HG02571 (cell line): Measurements from ENCODE around the gene AKR1C2.
"Not testable (repeated sequence)": the region's sequence is repeated elsewhere in the genome, so short reads cannot be mapped to it uniquely, and the experiment has no call there.

Experiments used
- ATAC-seq: cut with Tn5 transposase; IDR thresholded peaks from one replicate; pipeline ENCODE4 v1.9.1; 2021; ENCODE audit warnings: mild to moderate bottlenecking, moderate library complexity; ENCODE audit not compliant: unreplicated experiment

AKR1C2 gene

DNA sequence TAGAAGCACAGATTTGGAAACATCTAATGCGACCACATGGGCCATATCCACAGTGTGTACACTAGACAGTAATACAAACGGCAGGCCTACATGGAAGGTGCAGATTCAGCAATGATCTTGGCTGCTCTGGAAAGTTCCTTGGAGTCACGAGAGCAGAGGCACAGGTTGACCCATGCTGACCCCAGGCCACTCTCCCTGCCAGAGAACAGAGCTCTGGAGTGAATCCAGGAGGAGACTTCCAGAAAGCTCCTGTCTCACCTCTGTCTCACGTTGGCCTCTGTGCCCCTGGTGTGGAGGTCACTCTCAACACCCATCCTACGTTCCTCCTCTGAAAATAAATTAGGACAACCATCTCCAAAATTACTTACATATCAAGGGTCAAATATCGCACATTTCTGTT lies 12.2 kb downstream of the AKR1C2 start:
- not testable (repeated sequence) for ATAC-seq

DNA sequence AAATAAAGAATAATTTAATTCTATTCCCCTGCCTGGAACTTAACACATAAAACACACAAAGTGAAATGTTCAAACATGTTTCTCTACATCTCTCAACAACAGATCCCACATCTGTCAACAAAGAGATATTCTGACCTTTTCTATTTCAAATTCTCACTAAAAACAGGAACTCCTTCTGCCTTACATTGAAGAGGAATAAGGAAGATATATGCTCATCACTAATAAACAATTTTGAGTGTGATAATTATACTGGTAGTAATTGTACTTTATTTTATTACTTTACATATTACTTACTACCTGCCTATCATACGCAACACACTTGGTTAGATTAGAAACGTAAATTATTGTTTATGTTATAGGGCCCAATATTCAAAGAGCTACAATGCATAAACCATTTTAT lies 13.4 kb downstream of the AKR1C2 start:
- no peak for ATAC-seq

DNA sequence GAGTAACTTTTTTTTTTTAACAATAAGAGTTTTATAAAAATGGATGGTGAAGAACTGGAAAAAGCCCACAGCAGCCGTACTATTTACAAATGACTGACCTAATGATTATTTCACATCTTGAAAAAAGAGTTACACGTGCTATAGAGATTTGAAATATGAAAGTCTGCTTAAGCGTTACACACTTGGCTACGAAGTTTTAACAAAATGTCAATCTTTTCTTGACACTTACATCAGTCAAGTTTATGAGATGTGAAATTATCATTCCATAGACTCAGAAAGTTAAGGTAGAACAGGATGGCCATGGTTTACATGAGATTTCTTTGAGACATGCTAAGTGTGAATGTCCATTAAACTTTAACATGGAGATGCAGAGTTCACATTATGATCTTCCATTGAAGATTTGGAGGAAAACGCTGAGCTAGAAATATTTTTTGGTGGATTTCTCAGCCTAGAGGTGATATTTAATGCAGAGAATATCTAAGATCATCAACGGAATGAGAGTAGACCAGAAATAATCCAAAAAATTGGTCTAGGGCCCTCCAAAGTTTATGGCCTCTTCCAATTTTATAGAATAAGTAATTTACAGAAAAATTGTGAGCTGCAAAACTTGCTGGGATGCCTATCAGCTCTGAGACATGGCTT lies 15.5 kb downstream of the AKR1C2 start:
- ATAC-seq: not testable (repeated sequence)

DNA sequence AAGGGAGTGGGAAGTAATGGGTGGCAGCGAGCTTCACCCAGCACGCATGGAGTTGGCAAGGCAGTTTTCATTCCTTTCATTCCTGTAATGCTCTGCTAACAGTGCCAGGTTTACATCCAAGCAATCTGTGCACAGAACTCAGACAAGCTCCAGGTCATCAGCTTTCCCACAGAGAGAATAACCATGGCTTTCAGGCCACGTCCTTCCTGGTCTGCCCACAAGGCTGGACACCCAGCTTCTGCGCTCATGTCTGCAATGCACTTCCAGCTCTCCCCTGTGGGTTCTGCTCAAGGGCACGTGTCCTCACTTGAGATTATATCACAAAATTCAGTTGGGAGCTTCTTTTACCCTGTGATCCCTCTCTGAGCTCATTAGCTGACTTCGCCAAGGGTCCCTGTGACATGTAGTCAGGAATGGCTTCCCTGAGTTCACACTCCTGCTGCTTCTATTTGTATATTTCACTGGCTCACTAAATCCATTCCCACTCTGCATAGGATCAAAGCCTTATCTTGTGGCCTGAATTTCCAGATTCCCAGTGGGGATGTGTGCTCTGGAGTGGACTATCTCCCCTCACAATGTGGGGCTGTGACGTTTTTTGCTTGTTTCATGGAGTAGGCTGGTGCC lies 18.6 kb downstream of the AKR1C2 start:
- ATAC-seq: no peak

DNA sequence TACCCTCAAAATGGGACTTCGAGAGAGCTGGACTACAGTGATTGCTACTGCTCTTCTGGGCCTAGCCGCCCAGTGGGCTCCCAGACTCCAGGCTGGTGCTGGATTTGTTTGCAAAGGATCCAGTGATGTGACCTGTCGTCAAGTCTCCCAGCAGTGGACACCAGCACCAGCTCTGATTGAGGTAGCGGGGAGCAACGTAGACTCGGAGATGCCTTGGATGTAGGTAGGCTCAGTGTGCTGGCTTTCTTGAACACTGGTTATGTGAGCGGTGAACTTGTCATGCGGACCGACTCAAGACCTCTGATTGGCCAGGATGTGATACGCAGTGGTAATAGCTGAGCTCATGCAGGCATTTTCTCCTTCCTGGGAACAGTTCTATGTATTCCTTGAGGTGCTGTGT lies 19.4 kb downstream of the AKR1C2 start:
- ATAC-seq: no peak

DNA sequence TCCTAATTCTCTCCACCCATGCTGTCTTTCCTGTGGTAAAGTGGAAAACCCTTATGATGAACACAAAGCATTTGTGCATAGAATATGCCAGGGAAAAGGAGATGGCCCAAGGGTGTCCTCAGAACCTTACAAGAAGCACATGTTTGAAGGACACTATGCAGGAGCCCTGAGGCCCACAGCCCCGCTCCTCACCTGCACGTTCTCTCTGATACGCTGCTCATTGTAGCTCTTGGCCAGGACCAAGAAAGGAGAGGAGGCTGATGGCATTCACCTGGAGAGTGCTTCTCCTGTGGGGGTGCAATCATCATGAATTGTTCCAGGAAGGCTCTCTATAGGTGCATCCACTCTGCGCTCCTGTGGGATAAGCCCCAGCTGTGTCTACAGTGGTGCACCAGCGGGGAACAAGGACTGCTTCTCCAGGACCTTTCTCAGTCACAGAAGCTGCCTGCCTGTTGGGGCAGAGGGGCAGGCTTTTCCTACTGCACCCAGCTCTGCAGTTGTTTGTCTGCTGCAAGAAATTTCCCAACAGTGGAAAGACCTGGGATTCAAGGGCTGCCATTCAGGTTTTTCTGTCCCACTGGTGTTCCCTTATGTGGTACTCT lies 19.9 kb downstream of the AKR1C2 start:
- ATAC-seq: no peak

DNA sequence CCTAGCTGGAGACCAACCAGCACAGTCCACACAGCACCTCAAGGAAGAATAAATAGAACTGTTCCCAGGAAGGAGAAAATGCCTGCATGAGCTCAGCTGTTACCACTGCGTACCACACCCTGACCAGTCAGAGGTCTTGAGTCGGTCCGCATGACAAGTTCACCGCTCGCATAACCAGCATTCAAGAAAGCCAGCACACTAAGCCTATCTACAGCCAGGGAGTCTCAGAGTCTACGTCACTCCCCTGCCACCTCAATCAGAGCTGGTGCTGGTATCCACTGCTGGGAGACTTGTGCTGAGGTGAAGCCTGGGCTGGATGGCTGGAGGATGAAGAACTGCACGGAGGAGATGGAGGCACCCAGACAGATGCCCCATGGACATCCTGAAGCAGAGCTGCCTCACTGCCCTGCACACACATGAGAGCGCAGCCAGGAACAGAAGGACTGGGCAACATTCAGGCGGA lies 20.9 kb downstream of the AKR1C2 start:
- ATAC-seq: no peak

DNA sequence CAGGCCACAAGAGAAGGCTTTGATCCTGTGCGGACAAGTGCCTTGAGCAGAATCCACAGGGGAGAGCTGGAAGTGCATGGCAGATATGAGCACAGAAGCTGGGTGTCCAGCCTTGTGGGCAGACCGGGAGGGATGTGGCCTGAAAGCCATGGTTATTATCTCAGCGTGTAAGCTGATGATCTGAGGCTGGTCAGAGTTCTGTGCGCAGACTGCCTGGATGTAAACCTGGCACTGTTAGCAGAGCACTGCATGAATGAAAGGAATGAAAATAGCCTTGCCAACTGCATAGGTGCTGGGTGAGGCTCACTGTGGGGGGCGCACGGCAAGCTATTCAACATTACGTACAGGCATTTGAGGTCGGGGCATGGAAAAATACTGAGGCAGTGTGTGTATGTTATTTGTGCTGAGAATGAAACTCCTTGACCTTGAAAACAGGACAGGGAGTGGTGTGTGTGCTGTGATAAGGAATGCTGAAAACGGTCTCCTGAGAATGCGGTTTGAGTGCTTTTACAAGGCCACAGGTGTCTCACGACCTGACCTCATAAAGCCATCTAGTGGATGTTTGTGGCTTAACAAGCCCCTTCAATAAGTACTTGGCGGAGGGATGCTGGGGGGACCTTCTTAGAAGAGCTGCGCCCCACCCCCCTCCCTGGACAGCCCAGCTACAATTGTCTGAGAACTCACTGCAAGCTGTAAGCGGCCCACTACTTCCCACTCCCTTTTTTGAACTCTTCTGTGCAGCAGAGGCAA lies 21.8 kb downstream of the AKR1C2 start:
- no peak for ATAC-seq

DNA sequence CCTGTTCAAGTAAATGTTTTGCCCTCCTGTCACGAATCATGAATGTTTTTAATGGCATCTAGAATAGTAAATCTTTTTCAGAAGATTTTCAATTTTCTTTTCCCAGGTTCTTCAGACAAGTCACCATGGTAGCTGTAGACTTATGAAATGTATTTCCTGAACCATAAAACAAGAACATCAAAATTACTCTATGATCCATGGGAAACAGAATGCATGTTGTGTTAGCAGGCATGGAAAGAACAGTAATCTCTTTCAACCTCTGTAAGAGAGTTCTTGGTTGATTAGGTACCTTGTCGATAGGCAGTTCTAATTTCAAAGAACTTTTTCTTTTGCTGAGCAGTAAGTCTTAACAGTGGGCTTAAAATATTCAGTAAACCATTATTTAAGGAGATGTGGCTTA lies 22.9 kb downstream of the AKR1C2 start:
- ATAC-seq: no peak

DNA sequence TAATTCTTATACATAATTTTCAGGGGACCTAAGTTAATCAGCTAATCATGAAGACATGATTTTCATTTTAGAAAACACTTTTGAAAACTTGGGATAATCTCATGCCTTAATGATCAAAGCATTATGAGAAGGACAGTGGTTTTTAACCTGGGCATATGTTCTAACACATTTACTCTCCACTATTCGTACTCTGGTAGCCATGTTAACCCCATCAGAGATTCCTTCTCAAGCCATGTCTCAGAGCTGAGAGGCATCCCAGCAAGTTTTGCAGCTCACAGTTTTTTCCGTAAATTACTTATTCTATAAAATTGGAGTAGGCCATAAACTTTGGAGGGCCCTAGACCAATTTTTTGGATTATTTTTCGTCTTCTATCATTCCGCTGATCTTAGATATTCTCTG lies 24.8 kb downstream of the AKR1C2 start:
- no peak for ATAC-seq

DNA sequence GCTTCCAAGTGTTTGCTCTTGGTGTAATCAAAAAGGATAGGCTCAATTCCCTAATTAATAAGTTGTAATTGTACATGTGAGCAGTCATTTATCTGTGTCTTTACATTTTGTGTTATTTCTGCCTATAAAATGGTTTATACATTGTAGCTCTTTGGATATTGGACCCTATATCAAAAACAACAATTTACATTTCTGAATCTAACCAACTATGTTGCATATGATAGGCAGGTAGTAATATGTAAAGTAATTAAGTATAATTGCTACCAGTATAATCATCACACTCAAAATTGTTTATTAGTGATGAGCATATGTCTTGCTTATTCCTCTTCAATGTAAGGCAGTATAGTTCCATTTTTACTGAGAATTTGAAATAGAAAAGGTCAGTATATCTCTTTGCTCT lies 26.6 kb downstream of the AKR1C2 start:
- no peak for ATAC-seq

DNA sequence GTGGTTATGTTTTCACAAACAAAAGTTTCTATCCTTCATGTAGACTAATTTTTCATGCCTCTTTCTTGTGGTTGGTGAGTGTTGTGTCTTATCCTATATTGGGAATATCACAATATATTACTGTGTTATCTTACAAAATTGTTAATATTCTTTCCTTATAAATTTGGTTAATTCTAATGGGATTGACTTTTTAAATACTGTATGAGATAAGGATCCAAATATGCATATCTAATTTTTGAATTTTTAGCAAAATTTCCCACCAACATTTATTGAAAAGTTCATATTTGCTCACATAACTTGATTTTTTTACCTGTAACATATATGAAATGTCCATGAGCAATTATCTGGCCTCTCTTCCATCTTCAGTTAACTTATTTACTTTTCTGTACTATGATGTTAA lies 29.3 kb downstream of the AKR1C2 start:
- not testable (repeated sequence) for ATAC-seq

DNA sequence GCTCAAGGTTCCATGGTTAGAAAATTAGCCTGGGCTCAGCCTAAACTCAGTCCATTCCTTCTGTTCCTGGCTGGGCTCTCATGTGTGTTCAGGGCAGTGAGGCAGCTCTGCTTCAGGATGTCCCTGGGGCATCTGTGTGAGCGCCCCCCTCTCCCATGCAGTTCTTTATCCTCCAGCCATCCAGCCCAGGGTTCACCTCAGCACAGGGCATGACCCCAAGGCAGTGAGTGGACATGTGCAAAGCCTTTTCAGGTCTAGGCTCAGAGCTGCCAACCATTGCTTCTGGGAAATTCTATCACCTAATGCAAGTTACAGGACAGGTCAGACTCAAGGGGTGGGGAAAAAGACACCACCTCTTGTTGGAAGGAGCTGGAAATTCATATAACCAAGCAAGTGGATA lies 30.4 kb downstream of the AKR1C2 start:
- ATAC-seq: not testable (repeated sequence)

DNA sequence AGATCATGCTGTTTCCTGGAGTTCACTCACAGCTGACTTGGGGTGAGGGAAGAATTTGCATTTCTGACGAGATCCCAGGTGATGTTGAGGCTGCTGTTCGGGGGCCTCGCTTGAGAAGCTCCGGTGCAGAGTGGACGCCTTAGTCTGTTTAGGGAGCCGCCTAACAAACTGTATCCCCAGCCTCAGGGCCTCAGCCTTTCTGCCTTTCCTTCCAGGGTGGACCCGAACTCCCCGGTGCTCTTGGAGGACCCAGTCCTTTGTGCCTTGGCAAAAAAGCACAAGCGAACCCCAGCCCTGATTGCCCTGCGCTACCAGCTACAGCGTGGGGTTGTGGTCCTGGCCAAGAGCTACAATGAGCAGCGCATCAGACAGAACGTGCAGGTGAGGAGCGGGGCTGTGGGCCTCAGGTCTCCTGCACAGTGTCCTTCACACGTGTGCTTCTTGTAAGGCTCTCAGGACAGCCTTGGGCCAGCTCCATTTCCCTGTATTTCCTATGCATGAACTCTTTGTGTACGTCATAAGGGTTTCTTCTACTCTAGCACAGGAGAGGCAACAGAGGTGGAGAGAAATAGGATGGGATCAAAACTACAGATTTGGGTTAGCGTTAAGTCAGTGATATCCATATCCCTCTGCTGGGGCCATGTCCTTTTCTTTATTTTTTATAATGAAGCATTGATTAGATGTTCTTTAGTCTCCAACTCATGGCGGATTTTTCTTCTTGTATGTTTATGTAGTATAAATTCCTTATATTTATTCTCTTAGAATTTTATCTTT lies 31.1 kb downstream of the AKR1C2 start:
- not testable (repeated sequence) for ATAC-seq

DNA sequence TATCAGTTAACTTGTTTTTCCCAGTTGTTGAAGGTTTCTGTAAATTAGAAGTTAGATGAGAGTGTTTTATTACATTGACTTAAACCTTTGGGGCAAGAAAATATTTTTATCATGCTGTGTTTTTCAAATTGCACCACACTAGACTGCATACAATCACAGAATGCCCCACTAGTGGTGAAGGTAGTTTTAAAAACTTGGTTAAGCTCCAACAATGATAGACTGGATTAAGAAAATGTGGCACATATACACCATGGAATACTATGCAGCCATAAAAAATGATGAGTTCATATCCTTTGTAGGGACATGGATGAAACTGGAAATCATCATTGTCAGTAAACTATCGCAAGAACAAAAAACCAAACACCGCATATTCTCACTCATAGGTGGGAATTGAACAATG lies 33.3 kb downstream of the AKR1C2 start:
- ATAC-seq: not testable (repeated sequence)

DNA sequence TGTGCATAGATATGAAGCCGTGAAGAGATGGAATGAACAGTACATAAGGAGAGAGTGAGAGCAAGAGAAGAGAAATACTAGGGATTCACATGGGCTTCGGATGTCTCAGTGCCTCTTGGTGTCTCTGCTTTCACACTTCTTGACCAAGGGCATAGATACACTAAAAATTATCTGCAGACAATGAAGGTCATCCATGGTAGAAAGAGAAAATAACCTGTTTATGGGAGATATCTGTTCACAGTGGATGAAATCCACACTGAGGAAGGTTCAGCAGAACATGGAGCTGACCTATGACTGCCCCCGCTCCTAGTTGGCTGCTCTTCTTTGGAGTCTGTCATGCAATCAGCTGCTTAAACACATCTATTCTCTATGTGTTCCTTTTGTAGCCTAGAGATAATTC lies 34.4 kb downstream of the AKR1C2 start:
- not testable (repeated sequence) for ATAC-seq

DNA sequence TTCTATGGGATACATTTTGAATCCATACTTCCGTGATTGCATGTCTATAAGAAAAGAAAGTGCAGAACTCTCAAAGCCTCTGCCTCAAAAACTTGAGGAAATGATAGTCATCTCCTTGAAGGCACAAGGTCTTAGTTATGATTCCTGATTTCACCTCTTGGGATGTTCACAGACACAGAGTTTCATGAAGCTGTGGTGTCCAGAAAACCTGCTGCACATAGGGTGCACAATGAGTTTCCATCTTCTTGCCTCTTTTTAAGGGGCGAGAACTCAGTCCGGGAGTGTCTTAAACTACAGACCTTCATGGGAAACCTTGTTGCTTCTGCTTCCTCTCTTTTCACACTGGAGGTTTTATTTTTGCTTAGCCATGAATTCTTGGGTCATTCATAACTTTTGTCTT lies 36.5 kb downstream of the AKR1C2 start:
- ATAC-seq: not testable (repeated sequence)

DNA sequence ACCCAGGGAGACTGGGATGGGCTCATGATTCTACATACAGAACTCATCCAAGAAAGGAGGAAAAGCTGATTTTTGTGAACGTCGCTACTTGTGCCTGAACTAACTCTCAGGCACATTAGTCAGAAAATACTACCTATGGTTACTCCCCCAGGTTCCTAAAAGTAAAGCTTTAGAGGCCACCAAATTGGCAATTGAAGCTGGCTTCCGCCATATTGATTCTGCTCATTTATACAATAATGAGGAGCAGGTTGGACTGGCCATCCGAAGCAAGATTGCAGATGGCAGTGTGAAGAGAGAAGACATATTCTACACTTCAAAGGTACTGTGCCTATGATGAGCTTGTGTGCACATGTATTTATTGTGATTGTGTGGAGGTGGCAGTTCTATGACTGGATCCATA lies 37.9 kb downstream of the AKR1C2 start:
- not testable (repeated sequence) for ATAC-seq

DNA sequence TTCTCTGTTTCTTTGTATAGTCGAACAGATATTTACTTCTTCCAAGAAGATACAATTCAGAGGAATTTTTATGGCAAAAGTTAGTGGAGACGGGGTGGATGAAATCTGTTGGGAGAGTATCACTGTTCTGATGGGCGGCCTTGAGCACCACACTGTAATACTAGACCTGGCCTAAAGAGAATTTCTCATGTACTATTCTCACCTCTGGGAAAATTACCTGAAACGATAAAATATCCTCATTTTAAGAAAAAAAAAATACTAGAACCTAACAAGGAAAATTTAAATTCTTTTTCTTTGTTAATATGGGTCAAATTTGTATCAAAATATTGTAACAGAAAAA lies 39.9 kb downstream of the AKR1C2 start:
- not testable (repeated sequence) for ATAC-seq

DNA sequence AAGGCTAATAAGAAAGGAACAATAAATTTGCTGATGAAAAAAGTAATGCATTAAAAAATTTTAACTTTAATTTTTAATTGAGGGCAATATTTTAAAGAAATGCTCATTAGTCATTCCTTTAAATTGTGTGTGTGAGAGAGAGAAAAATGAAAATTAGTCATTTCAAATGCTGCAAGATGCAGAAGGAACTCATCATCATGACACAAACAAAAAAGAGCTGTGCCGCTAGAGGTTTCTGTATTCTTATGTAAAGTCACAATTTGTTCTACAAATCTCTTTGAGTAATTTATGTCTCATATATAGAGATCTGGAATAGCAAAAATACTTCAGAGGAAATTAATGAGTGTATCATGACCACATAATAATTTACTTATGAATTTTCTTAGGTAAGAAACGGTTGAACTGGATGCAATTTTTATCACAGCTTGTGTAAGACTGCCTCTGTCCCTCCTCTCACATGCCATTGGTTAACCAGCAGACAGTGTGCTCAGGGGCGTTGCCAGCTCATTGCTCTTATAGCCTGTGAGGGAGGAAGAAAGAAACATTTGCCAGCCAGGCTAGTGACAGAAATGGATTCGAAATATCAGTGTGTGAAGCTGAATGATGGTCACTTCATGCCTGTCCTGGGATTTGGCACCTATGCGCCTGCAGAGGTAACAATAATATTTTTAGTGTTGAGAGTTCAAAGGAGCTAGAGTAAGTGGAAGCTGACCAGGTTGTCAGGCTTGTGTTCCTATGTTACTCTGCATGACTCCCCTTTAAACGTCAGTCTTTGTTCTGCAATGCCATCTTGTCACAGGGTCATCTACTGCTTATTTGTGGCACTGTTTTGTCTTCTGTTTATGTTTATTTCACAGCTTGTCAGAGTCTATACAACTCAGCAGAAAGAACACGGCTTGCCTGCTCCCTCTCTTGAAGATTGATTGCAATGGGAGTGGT lies 40.5 kb downstream of the AKR1C2 start, which contains the start of gene AKR1C1:
TSS of gene AKR1C1 (plus strand) at position 540 of the 939 bp plus-strand sequence. CDS start at position 570, 30 bp downstream.
- ATAC-seq: not testable (repeated sequence)
